Activated CD8-positive, alpha-beta T cell treated with anti-CD3 and anti-CD28 coated beads for 36 hours (primary cell): ENCODE data around the gene JMJD7. TPM values are rescaled to one million over a fixed set of nuclear protein-coding genes. Genes with fewer than 3 reads are reported as not detected.

ENCODE experiments used
- ATAC-seq: fragments of 200-7000 bp; cut with Tn5 transposase; one replicate; pipeline ENCODE4 v1.10.0; 2021; ENCODE audit warnings: mild to moderate bottlenecking, moderate library complexity
- CTCF ChIA-PET: fragments of 350-600 bp; sonication (Branson Sonifier 250); formaldehyde crosslinking; loops from one replicate; lab custom pipeline; 2021; ENCODE audit warnings: antibody characterized with exemption; lab: Charles Lee
- POLR2A ChIA-PET: fragments of 350-600 bp; sonication (Branson Sonifier 250); formaldehyde crosslinking; loops from one replicate; lab custom pipeline; 2021; ENCODE audit warnings: antibody characterized with exemption; lab: Charles Lee
- DNase-seq: peaks from one replicate; pipeline ENCODE4 v3.0.0-alpha.2; 2020
- H3K27ac Mint-ChIP-seq: one replicate; pipeline ENCODE4 v1.8.0; 2021; ENCODE audit warnings: mild to moderate bottlenecking, mixed read lengths
- H3K27me3 Mint-ChIP-seq: one replicate; pipeline ENCODE4 v1.8.0; 2021; ENCODE audit warnings: mixed read lengths
- H3K36me3 Mint-ChIP-seq: one replicate; pipeline ENCODE4 v1.8.0; 2021; ENCODE audit warnings: low read depth, mixed read lengths
- H3K4me1 Mint-ChIP-seq: one replicate; pipeline ENCODE4 v1.8.0; 2021; ENCODE audit warnings: low read depth, mixed read lengths
- H3K4me3 Mint-ChIP-seq: one replicate; pipeline ENCODE4 v1.8.0; 2021; ENCODE audit warnings: mild to moderate bottlenecking, moderate library complexity, mixed read lengths
- H3K9me3 Mint-ChIP-seq: one replicate; pipeline ENCODE4 v1.8.0; 2021; ENCODE audit warnings: mixed read lengths
- intact Hi-C: fragments of 100-400 bp; cut with micrococcal nuclease; formaldehyde crosslinking; loops from one replicate; pipeline ENCODE4 v1.10.0; 2022
- total RNA-seq, 2 experiments: library from RNA; stranded (reverse); gene quantifications; one replicate each; pipeline ENCODE4 v1.2.3, GENCODE V29; 2021
- TF ChIP-seq, protein P1 (sequence below): fragments of 200-600 bp; IDR thresholded peaks from one replicate; pipeline ENCODE4 v1.8.0; 2022; ENCODE audit warnings: antibody characterized with exemption, mild to moderate bottlenecking

Gene JMJD7
- total RNA-seq, 2 experiments from 2014 or later, result 8.2 to 13.2 TPM

DNA sequence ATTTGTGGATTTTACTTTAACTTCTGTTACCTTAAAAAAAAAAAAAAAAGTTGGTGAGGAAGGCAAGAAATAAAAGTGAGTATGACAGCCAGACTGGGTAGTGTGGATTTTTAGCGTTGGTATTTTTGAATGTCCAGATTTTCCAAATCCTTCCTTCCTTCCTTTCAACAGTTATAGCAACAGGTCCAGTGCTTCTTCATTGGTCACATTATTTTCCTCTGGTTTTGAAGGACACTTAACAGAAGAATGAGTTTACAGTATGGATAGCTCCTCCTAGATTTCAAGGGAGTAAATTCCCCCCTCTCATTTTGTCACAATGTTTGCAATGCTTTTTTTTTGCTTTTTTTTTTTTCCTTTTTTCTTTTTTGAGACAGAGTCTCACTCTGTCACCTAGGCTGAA, 47.2 kb upstream of the JMJD7 start:
- Mint-ChIP-seq H3K36me3 (peaks cover 6% of the 10 kb centered on the region), H3K27me3 (no peaks in the 10 kb centered on the region), H3K27ac (no peak overlapping the region), H3K4me3 (no peak overlapping the region), H3K4me1 (peaks cover 55% of the 10 kb centered on the region), H3K9me3 (no peaks in the 10 kb centered on the region)
- intact Hi-C loops, result no loop called here
- ChIA-PET POLR2A (no interaction called here), CTCF (interaction anchor here (0.8 to 11.0 kb wide), 5 partner anchors 8 to 117 kb away, joined by 3 to 337 read pairs (median 3); no protein-coding TSS in a partner anchor)
- no peak for DNase-seq
- TF ChIP-seq, protein P1, sequence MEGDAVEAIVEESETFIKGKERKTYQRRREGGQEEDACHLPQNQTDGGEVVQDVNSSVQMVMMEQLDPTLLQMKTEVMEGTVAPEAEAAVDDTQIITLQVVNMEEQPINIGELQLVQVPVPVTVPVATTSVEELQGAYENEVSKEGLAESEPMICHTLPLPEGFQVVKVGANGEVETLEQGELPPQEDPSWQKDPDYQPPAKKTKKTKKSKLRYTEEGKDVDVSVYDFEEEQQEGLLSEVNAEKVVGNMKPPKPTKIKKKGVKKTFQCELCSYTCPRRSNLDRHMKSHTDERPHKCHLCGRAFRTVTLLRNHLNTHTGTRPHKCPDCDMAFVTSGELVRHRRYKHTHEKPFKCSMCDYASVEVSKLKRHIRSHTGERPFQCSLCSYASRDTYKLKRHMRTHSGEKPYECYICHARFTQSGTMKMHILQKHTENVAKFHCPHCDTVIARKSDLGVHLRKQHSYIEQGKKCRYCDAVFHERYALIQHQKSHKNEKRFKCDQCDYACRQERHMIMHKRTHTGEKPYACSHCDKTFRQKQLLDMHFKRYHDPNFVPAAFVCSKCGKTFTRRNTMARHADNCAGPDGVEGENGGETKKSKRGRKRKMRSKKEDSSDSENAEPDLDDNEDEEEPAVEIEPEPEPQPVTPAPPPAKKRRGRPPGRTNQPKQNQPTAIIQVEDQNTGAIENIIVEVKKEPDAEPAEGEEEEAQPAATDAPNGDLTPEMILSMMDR, result no peak
- no peak for ATAC-seq

DNA sequence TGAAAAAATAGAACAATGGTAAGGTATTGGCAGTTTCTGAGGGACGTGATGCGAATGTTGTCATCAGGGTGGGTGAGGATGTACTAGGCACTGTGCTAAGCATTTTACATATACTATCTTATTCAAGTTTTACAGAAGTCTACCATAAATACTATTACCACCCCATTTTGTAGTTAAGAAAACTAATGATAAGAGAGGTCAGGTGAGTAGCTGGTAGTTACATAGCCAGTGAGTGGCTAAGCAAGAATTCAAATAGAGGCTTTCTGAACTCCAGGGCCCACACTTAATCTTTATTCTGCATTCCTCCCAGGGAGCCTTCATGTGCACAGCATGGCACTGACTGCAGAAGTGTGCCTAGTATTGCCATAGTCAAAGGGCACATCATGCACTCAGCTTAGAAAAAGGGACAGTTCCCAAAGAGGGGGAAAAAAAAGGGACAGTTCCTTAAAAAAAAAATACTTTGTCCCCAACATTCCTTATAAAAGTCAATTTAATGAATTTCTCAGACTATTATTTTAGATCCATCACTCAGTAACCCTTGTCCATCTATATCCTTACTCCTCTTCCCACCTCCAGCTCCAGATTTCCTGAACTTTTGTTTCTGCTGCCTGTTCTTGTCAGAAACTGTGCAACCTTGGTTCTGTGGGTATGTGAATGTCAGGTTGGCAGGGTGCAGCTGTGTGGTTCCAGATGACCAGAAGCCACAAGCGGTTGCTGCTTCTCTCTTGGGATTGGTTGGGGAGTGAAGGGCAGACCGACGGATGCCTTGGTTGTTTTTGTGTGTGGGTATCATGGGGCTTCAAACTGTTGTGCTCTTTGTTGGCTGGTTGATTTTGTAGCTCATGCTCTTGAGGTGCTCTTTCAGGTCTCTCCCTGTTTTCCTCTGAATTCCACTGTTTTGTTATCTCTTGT, 45.3 kb upstream of the JMJD7 start:
- peaks cover 6% of the 10 kb centered on the region for H3K36me3 Mint-ChIP-seq
- TF ChIP-seq, protein P1, result no peak
- peaks cover 36% of the 10 kb centered on the region for H3K4me1 Mint-ChIP-seq
- ChIA-PET POLR2A (interaction anchor here (1.0 kb wide), 1 partner anchor 9 kb away, joined by 6 read pairs; the partner anchor contains the start of gene MAPKBP1), CTCF (interaction anchor here (1.1 to 3.1 kb wide), 3 partner anchors 9 to 122 kb away, joined by 4 to 20 read pairs (median 19); partner anchors contain the start of gene MAPKBP1)
- H3K9me3 Mint-ChIP-seq, result no peaks in the 10 kb centered on the region
- DNase-seq, result no peak
- intact Hi-C loops, result no loop called here
- H3K4me3 Mint-ChIP-seq, result no peak overlapping the region
- no peak overlapping the region for H3K27ac Mint-ChIP-seq
- no peaks in the 10 kb centered on the region for H3K27me3 Mint-ChIP-seq
- no peak for ATAC-seq

DNA sequence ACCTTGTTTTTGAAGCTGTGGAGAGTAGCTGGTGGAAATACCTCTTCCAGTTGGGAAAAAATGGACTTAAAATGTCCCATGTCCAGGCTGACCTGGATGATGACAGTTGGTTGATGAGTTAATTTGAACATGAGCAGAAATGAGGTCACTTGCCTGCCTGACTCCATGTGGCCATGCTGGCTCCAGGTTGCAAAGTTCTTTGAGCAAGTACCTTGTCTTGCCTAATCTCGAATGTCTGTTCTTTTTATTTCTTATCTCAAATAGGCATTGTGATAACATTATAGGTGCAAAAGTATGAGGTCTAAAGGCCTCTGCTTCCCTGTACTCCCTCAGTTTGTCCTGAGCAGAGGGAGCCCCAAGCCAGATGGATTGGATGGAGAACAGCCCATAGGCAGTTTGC, 44.6 kb upstream of the JMJD7 start:
- no peak overlapping the region for H3K4me3 Mint-ChIP-seq
- ATAC-seq (no peak), DNase-seq (no peak)
- H3K4me1 Mint-ChIP-seq, result peaks cover 31% of the 10 kb centered on the region
- ChIA-PET POLR2A (interaction anchor here (1.0 kb wide), 1 partner anchor 9 kb away, joined by 6 read pairs; the partner anchor contains the start of gene MAPKBP1), CTCF (interaction anchor here (1.1 to 3.1 kb wide), 5 partner anchors 7 to 122 kb away, joined by 3 to 20 read pairs (median 6); partner anchors contain the start of gene MAPKBP1)
- TF ChIP-seq, protein P1, result no peak
- H3K27me3 Mint-ChIP-seq, result no peaks in the 10 kb centered on the region
- no peaks in the 10 kb centered on the region for H3K9me3 Mint-ChIP-seq
- no peak overlapping the region for H3K27ac Mint-ChIP-seq
- peaks cover 6% of the 10 kb centered on the region for H3K36me3 Mint-ChIP-seq
- intact Hi-C loops, result no loop called here

DNA sequence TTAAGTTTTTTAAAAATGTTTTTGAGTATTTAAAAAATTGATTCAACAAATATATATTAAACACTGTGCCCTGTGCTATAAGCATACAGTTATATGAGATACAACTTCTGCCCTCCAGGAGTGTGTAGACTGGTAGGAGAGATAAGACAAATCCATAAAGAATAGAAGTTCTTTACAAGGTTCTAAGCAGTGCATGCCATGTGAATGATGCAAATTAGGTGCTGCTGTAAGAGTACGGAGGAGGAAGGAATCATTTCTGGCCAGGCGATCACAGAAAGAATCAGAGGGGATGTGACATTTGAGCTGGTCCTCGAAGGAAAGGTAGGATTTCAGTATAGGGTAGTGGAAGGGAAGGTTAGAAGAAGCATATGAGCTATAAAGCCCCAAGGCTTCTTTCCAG, 39.6 kb upstream of the JMJD7 start:
- no peak overlapping the region for H3K27ac Mint-ChIP-seq

More for the DNA sequence above, 39.6 kb upstream of the JMJD7 start:
- Mint-ChIP-seq H3K9me3 (no peaks in the 10 kb centered on the region), H3K27me3 (no peaks in the 10 kb centered on the region), H3K36me3 (peaks cover 4% of the 10 kb centered on the region), H3K4me1 (peaks cover 35% of the 10 kb centered on the region), H3K4me3 (no peak overlapping the region)
- TF ChIP-seq, protein P1, result no peak
- ATAC-seq (no peak), DNase-seq (no peak)
- CTCF ChIA-PET, result interaction anchor here (5.9 to 7.8 kb wide), 2 partner anchors 14 to 24 kb away, joined by 39 to 44 read pairs; partner anchors contain the start of gene MAPKBP1
- intact Hi-C loops, result no loop called here
- POLR2A ChIA-PET, result no interaction called here
